PC-3 (cell line): Measurements from ENCODE around the gene SLCO1A2.

Experiments used
- CTCF ChIP-seq: fragments of 300-600 bp; sonication (generic); conservative IDR thresholded peaks from 2 replicates; pipeline ENCODE4 v1.5.1; 2017; ENCODE audit warnings: antibody characterized with exemption, low read depth, mild to moderate bottlenecking, low read length
- EZH2 ChIP-seq: fragments of 300-600 bp; sonication (generic); IDR thresholded peaks from one replicate; pipeline ENCODE4 v1.6.1; 2017; ENCODE audit warnings: antibody characterized with exemption, mild to moderate bottlenecking, low read length; ENCODE audit not compliant: unreplicated experiment

GRCh38 chr12:21337453-21337852, 2.7 kb upstream of the SLCO1A2 start:
- TF ChIP-seq CTCF: no peak
- TF ChIP-seq EZH2: no peak
